Keratinocyte (primary cell): ENCODE measurements around the gene FIBIN. TPM values are rescaled to one million over a fixed set of nuclear protein-coding genes. Genes with fewer than 3 reads are reported as not detected.

ENCODE experiments used
- DNase-seq: peaks from one replicate; pipeline ENCODE4 v3.0.0-alpha.2; 2011; ENCODE audit warnings: low read depth, missing footprints, low spot score
- FAIRE-seq: peaks from 2 replicates; lab custom pipeline; 2011; peaks lifted over from hg19 to GRCh38; lab: Jason Lieb, UNC
- H2AFZ ChIP-seq: 2 replicates; pipeline ENCODE4 v1.6.0; 2012; ENCODE audit warnings: low read length, control low read depth, inconsistent platforms; ENCODE audit not compliant: control insufficient read depth
- H3K27ac ChIP-seq: 2 replicates; pipeline ENCODE4 v1.5.1; 2011; ENCODE audit warnings: low read length; ENCODE audit not compliant: control insufficient read depth, insufficient read depth
- H3K27me3 ChIP-seq: 3 replicates; pipeline ENCODE4 v1.6.0; 2011; ENCODE audit warnings: low read length; ENCODE audit not compliant: control insufficient read depth, insufficient read depth; ENCODE audit errors: extremely low read depth
- H3K36me3 ChIP-seq, 2 experiments: 2 replicates in 1 of 2; 3 replicates in 1 of 2; pipeline ENCODE4 v1.5.1; 2011; ENCODE audit warnings: low read length in 2 of 2, mild to moderate bottlenecking in 1 of 2; ENCODE audit not compliant: control insufficient read depth in 2 of 2, insufficient read depth in 2 of 2; ENCODE audit errors: extremely low read depth in 1 of 2
- H3K4me1 ChIP-seq: 3 replicates; pipeline ENCODE4 v1.5.1; 2011; ENCODE audit warnings: low read length; ENCODE audit not compliant: control insufficient read depth, insufficient read depth; ENCODE audit errors: extremely low read depth
- H3K4me2 ChIP-seq: 3 replicates; pipeline ENCODE4 v1.6.0; 2011; ENCODE audit warnings: low read depth, low read length; ENCODE audit not compliant: control insufficient read depth, insufficient read depth; ENCODE audit errors: extremely low read depth
- H3K4me3 ChIP-seq, 3 experiments: fragments of 200-600 bp in 1 of 3; sonication (generic) in 1 of 3; 2 replicates in 2 of 3; 3 replicates in 1 of 3; pipeline ENCODE4 v1.5.1; 2011 to 2016; ENCODE audit warnings: low read length in 3 of 3, mild to moderate bottlenecking in 3 of 3, control low read depth in 2 of 3, inconsistent platforms in 1 of 3, low read depth in 1 of 3, mixed read lengths in 1 of 3, mixed run types in 1 of 3, moderate library complexity in 1 of 3; ENCODE audit not compliant: control insufficient read depth in 2 of 3, insufficient read depth in 2 of 3; ENCODE audit errors: extremely low read depth in 1 of 3
- H3K79me2 ChIP-seq: 2 replicates; pipeline ENCODE4 v1.6.0; 2012; ENCODE audit warnings: low read length; ENCODE audit not compliant: control insufficient read depth, insufficient read depth
- H3K9ac ChIP-seq: 3 replicates; pipeline ENCODE4 v1.6.0; 2011; ENCODE audit warnings: low read length; ENCODE audit not compliant: control insufficient read depth, insufficient read depth; ENCODE audit errors: extremely low read depth
- H3K9me1 ChIP-seq: 3 replicates; pipeline ENCODE4 v1.6.0; 2011; ENCODE audit warnings: low read length; ENCODE audit not compliant: control insufficient read depth, insufficient read depth; ENCODE audit errors: extremely low read depth
- H3K9me3 ChIP-seq: 2 replicates; pipeline ENCODE4 v1.5.1; 2012; ENCODE audit warnings: low read depth, low read length; ENCODE audit not compliant: control insufficient read depth
- H4K20me1 ChIP-seq: 3 replicates; pipeline ENCODE4 v1.6.0; 2011; ENCODE audit warnings: low read length; ENCODE audit not compliant: control insufficient read depth, insufficient read depth; ENCODE audit errors: extremely low read depth
- EZH2 ChIP-seq: IDR thresholded peaks from one replicate; pipeline ENCODE4 v1.6.1; 2012; ENCODE audit warnings: inconsistent platforms, mild to moderate bottlenecking, low read length, moderate library complexity
- dilution Hi-C: fragments of 300-500 bp; cut with MboI; formaldehyde crosslinking; loops from one replicate; pipeline ENCODE4 v1.7.0; 2020; ENCODE audit warnings: low sequenced_read_pairs; ENCODE audit not compliant: extremely low pct_ligation_motif_present
- polyA plus RNA-seq, 5 experiments: library from polyadenylated mRNA; depleted of rRNA in 3 of 5; stranded (reverse) in 3 of 5; stranded (forward) in 1 of 5; unstranded in 1 of 5; fragments of >200 nt; gene quantifications; 1 replicate in 1 of 5; 2 replicates in 3 of 5; 3 replicates in 1 of 5; pipeline versions ENCODE4 v1.2.1 to v1.2.3, GENCODE V29; 2011 to 2012; ENCODE audit warnings: missing spikeins in 2 of 5, low read depth in 1 of 5, low replicate concordance in 1 of 5
- TF ChIP-seq, protein P1 (sequence below), 3 experiments: IDR thresholded peaks in 1 of 3; conservative IDR thresholded peaks in 1 of 3; optimal IDR thresholded peaks in 1 of 3; 2 replicates in 2 of 3; 3 replicates in 1 of 3; pipeline versions ENCODE3 to v1.5.1; 2011; ENCODE audit warnings: low read length in 3 of 3, mild to moderate bottlenecking in 3 of 3, moderate library complexity in 2 of 3, control low read depth in 1 of 3, inconsistent platforms in 1 of 3; ENCODE audit not compliant: insufficient read depth in 2 of 3; ENCODE audit errors: extremely low read depth in 1 of 3

Gene FIBIN
- polyA plus RNA-seq, 1 donor (not counting 4 experiments of a cell fraction or from before 2014, with no cell fraction given) = 0.30 TPM

DNA sequence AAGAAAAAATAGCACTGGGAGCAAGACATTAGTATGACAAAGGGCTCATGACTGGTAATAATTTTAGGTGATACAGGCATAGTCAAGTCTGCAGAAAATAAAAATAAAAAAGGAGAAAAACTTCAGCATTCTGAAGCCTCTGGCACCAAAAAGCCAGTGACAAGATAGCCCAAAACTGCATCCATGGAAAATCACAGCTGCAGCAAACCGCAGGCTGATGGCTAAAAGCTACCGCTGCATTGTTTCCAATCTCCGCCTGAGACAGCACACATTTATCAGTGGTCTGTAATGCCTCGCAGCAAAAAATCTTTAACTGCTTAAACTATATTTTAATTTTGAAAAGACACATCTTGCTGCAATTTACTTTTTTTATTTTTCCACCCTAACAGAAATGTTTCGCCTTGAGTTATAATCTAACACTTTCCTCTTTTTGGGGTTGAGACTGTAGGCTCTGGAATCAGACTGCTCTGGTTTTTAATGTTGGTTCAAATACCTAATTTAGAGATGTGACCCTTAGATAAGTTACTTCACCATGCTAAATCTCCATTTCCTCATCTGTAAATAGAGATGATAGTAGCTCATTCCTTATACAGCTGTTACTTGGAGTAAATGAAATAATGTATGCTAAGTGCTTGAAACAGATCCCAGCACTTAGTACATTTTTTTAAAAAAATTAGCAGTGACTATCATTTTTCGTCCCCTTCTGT is 42.0 kb upstream of the FIBIN start:
- H4K20me1 ChIP-seq = no peaks in the 10 kb centered on the region
- H3K9me3 ChIP-seq = no peaks in the 10 kb centered on the region
- H3K79me2 ChIP-seq = no peaks in the 10 kb centered on the region
- FAIRE-seq (no peak), DNase-seq (no peak)
- H3K36me3 ChIP-seq = no peaks in the 10 kb centered on the region
- no peak overlapping the region for H3K9ac ChIP-seq
- H3K4me3 ChIP-seq = no peak overlapping the region
- dilution Hi-C loops = no loop called here
- no peak overlapping the region for H3K27ac ChIP-seq
- no peak overlapping the region for H3K4me2 ChIP-seq
- H3K9me1 ChIP-seq = no peaks in the 10 kb centered on the region
- no peaks in the 10 kb centered on the region for H3K27me3 ChIP-seq
- H3K4me1 ChIP-seq = peaks cover 3% of the 10 kb centered on the region
- no peak overlapping the region for H2AFZ ChIP-seq
- TF ChIP-seq, protein P1, sequence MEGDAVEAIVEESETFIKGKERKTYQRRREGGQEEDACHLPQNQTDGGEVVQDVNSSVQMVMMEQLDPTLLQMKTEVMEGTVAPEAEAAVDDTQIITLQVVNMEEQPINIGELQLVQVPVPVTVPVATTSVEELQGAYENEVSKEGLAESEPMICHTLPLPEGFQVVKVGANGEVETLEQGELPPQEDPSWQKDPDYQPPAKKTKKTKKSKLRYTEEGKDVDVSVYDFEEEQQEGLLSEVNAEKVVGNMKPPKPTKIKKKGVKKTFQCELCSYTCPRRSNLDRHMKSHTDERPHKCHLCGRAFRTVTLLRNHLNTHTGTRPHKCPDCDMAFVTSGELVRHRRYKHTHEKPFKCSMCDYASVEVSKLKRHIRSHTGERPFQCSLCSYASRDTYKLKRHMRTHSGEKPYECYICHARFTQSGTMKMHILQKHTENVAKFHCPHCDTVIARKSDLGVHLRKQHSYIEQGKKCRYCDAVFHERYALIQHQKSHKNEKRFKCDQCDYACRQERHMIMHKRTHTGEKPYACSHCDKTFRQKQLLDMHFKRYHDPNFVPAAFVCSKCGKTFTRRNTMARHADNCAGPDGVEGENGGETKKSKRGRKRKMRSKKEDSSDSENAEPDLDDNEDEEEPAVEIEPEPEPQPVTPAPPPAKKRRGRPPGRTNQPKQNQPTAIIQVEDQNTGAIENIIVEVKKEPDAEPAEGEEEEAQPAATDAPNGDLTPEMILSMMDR (optimal IDR thresholded peaks at IDR 0.05 in 1 of 3, IDR thresholded peaks at IDR 0.05 in 1 of 3, conservative IDR thresholded peaks at IDR 0.05 in 1 of 3; ENCODE audit: extremely low read depth in 1 of 3, insufficient read depth in 2 of 3, low read length in 3 of 3) = no peak
- TF ChIP-seq EZH2 = no peak

DNA sequence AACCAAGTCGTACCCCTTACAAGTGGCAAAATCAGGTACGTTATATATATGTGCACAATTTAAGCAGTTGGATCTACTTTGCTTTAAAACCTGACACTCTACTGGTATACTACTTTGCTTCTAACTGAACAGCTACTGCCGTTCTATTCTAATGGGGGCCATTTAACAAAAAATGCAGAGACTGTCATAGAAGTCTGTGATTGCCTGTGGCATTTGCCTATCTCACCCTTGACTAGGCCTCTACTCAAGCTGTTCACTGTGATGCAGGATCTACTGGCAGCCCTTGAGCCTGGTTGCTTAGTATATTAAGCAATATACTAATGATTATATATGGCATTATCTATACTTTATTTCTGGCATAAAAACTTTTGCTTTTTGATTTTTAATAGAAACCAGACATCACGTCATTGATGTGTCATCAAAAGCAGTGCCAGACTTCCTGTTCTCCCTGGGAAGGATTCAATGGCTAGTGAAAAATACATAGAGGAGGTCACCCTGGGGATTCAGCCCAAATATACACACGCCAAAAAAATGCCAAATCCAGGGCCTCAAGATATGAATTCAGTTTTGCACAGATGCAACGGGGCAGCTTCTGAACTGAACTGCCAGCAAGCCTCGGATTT is 40.0 kb upstream of the FIBIN start:
- FAIRE-seq (no peak), DNase-seq (no peak)
- dilution Hi-C loops = no loop called here
- H3K79me2 ChIP-seq = no peaks in the 10 kb centered on the region
- no peaks in the 10 kb centered on the region for H4K20me1 ChIP-seq
- H3K4me1 ChIP-seq = no peaks in the 10 kb centered on the region
- no peak overlapping the region for H3K4me3 ChIP-seq
- H3K36me3 ChIP-seq = no peaks in the 10 kb centered on the region
- no peak overlapping the region for H3K27ac ChIP-seq
- no peak overlapping the region for H3K4me2 ChIP-seq
- H3K9me1 ChIP-seq = no peaks in the 10 kb centered on the region
- H3K9ac ChIP-seq = no peak overlapping the region
- H2AFZ ChIP-seq = no peak overlapping the region
- H3K27me3 ChIP-seq = no peaks in the 10 kb centered on the region
- no peaks in the 10 kb centered on the region for H3K9me3 ChIP-seq
- no peak for TF ChIP-seq EZH2
- TF ChIP-seq, protein P1 (optimal IDR thresholded peaks at IDR 0.05 in 1 of 3, IDR thresholded peaks at IDR 0.05 in 1 of 3, conservative IDR thresholded peaks at IDR 0.05 in 1 of 3; ENCODE audit: extremely low read depth in 1 of 3, insufficient read depth in 2 of 3, low read length in 3 of 3) = no peak
